ENCODE data around the gene ANKMY1. TPM values are rescaled to one million over a fixed set of nuclear protein-coding genes. Genes with fewer than 3 reads are reported as not detected.
"Not testable (repeated sequence)": the region's sequence is repeated elsewhere in the genome, so short reads cannot be mapped to it uniquely, and the experiment has no call there.

The ANKMY1 gene
- total and polyA plus RNA-seq, 2 experiments from 2014 or later: 5.1 to 10.1 TPM

DNA sequence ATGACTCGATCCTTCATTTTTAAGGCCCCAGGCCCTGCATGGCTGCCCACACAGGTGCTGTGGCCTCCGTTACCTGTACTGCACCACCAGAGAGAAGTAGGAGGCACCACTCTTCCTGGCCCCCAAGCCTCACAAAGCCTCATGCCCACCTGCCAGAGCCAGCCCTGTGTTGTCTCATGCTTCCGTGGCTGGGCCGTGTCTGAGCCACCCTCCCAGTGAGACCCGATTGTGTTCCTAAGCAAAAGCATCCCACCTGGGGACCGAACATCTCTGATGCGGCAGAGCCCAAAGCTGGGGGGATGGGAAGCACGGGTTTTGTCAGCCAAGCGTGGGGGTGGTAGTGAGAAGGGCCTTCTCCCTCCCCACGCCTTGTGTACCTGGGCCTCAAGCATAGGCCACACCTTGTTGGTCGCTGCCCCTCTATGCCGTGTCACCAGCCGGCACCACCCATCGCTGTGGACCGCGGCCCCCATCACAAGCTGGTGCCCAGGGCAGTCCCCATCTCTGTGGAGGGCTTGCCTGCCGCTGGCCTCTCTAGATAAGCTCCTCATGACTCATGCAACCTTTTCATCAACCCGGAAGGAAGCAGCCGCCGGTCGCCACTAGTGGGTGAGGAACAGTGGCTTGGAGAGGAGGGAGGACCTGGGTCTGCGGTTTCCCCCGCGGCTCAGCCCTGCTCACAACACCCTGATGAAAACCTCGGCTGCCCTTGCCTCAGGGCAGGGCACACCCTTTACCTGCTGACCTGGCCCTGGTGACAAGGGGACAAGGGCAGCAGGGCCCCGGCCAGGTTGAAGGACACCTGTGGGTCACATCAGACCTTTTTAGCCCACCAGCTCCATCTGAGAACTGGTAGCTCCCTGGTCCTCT, 7.8 kb upstream of the ANKMY1 start:
- no peak for TF ChIP-seq EZH2phosphoT487 (IDR thresholded peaks at IDR 0.05; ENCODE audit: insufficient read depth, low read depth)
- TF ChIP-seq EZH2 (IDR thresholded peaks at IDR 0.05; ENCODE audit: insufficient read depth, poor library complexity, severe bottlenecking): no peak
- Histone ChIP-seq H3K4me1 (ENCODE audit: insufficient read depth) (peaks cover 29% of the 10 kb centered on the region), H3K36me3 (ENCODE audit: low read depth) (no peaks in the 10 kb centered on the region), H2AFZ (peak overlapping the region; percentile 77), H3K9ac (peak overlapping the region; percentile 68), H3K4me2 (ENCODE audit: unreplicated experiment) (peak overlapping the region; percentile 60), H3K79me2 (ENCODE audit: insufficient read depth) (0 out of 2 replicates have a peak, but pooled peaks cover 7% of the 10 kb centered on the region), H4K20me1 (ENCODE audit: insufficient read depth) (no peaks in the 10 kb centered on the region), H3K4me3 (peak overlapping the region; percentile 54), H3F3A (ENCODE audit: insufficient read depth) (peaks cover 21% of the 10 kb centered on the region), H3K9me2 (ENCODE audit: insufficient read depth) (no peaks in the 10 kb centered on the region), H3K27ac (peak overlapping the region; percentile 72), H3K27me3 (replicated peaks; ENCODE audit: insufficient read depth) (no peaks in the 10 kb centered on the region), H3K9me3 (ENCODE audit: low read depth) (no peaks in the 10 kb centered on the region)
- 65% methylated on average over 25 to 26 of the region's 26 CpGs for WGBS, 2 experiments (ENCODE audit: low coverage in 1 of 2, low lambda C conversion rate in 2 of 2, missing lambda C conversion rate in 2 of 2)
- in situ Hi-C loops (cut with MboI): no loop called here
- DNase-seq: peak; percentile 86

- H3K4me3 ChIP-seq: no peak overlapping the region
- no peaks in the 10 kb centered on the region for H4K20me1 ChIP-seq (ENCODE audit: insufficient read depth)
- H3K4me2 ChIP-seq (ENCODE audit: unreplicated experiment): no peak overlapping the region
- H3K9ac ChIP-seq: no peak overlapping the region
- H3K9me3 ChIP-seq (ENCODE audit: low read depth): no peaks in the 10 kb centered on the region
- no peak overlapping the region for H3K27ac ChIP-seq
- 97% methylated on average over 10 of the region's 10 CpGs for WGBS, 2 experiments (ENCODE audit: low coverage in 1 of 2, low lambda C conversion rate in 2 of 2, missing lambda C conversion rate in 2 of 2)
- peaks cover 31% of the 10 kb centered on the region for H3K4me1 ChIP-seq (ENCODE audit: insufficient read depth)
- H3F3A ChIP-seq (ENCODE audit: insufficient read depth): peaks cover 21% of the 10 kb centered on the region
- in situ Hi-C loops (cut with MboI): no loop called here
- H3K79me2 ChIP-seq (ENCODE audit: insufficient read depth): peaks cover 9% of the 10 kb centered on the region
- no peaks in the 10 kb centered on the region for H3K36me3 ChIP-seq (ENCODE audit: low read depth)
- no peak overlapping the region for H2AFZ ChIP-seq
- TF ChIP-seq EZH2 (IDR thresholded peaks at IDR 0.05; ENCODE audit: insufficient read depth, poor library complexity, severe bottlenecking): no peak
- TF ChIP-seq EZH2phosphoT487 (IDR thresholded peaks at IDR 0.05; ENCODE audit: insufficient read depth, low read depth): no peak
- peak; percentile 23 for DNase-seq
- H3K27me3 ChIP-seq (replicated peaks; ENCODE audit: insufficient read depth): no peaks in the 10 kb centered on the region
- no peaks in the 10 kb centered on the region for H3K9me2 ChIP-seq (ENCODE audit: insufficient read depth)
Measured at GRCh38 chr2:240564561-240565332, 7.0 kb upstream of the ANKMY1 start.

DNA sequence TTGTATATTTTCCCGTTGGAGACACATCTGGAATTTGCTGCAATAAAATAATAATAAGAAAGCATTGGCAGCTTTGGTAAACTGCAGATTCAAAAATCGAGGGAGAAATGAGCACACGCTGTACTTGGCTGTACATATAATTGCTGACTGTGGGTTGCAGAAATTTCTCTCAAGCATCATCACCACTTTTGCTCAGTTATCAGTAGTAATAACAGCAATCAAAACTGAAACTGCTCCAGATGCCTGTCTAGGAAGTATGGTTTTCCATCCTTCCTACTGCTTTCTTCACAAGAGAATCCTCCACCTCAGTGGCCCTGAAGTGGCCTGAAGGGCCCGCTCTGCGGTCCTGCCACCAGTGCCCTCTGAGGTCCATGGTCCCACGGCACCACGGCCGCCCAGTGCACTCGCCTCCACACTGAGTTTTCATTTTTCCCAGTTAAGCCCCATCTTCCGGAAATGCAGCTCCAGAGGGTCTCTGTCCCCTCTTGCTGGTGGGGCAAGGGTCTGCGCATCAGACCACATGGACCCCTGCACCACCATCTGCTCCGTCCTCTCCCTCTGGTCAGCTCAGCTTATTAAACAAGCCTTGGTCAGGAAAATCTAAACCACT, 6.3 kb upstream of the ANKMY1 start:
- Histone ChIP-seq H3F3A (ENCODE audit: insufficient read depth) (peaks cover 28% of the 10 kb centered on the region), H3K4me2 (ENCODE audit: unreplicated experiment) (no peak overlapping the region), H3K79me2 (ENCODE audit: insufficient read depth) (peaks cover 14% of the 10 kb centered on the region), H3K4me1 (ENCODE audit: insufficient read depth) (peaks cover 34% of the 10 kb centered on the region), H3K9ac (no peak overlapping the region), H3K27ac (no peak overlapping the region), H3K36me3 (ENCODE audit: low read depth) (no peaks in the 10 kb centered on the region), H3K4me3 (no peak overlapping the region), H4K20me1 (ENCODE audit: insufficient read depth) (no peaks in the 10 kb centered on the region), H3K9me3 (ENCODE audit: low read depth) (no peaks in the 10 kb centered on the region), H3K9me2 (ENCODE audit: insufficient read depth) (no peaks in the 10 kb centered on the region), H2AFZ (no peak overlapping the region), H3K27me3 (replicated peaks; ENCODE audit: insufficient read depth) (no peaks in the 10 kb centered on the region)
- TF ChIP-seq EZH2 (IDR thresholded peaks at IDR 0.05; ENCODE audit: insufficient read depth, poor library complexity, severe bottlenecking): no peak
- no peak for TF ChIP-seq EZH2phosphoT487 (IDR thresholded peaks at IDR 0.05; ENCODE audit: insufficient read depth, low read depth)
- DNase-seq: no peak
- WGBS, 2 experiments (ENCODE audit: low coverage in 1 of 2, low lambda C conversion rate in 2 of 2, missing lambda C conversion rate in 2 of 2): 85 to 86% methylated on average over 12 of the region's 12 CpGs
- in situ Hi-C loops (cut with MboI): no loop called here

DNA sequence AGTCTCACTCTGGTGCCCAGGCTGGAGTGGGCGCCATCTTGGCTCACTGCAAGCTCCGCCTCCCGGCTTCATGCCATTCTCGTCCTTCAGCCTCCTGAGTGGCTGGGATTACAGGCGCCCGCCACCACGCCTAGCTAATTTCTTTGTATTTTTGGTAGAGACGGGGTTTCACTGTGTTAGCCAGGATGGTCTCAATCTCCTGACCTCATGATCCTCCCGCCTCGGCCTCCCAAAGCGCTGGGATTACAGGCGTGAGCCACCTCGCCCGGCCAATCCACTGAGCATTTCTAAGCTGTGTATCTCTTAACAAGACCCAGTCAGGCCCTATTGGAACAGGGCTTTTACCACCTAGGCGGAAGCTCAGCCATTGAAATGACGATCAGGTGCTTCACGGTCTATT, 5.4 kb upstream of the ANKMY1 start:
- in situ Hi-C loops (cut with MboI); H3K27ac ChIP-seq; H2AFZ ChIP-seq; DNase-seq; H3K9ac ChIP-seq; H3K9me3 ChIP-seq (ENCODE audit: low read depth); H4K20me1 ChIP-seq (ENCODE audit: insufficient read depth); H3K27me3 ChIP-seq (replicated peaks; ENCODE audit: insufficient read depth); H3K4me3 ChIP-seq; H3K36me3 ChIP-seq (ENCODE audit: low read depth); H3K4me2 ChIP-seq (ENCODE audit: unreplicated experiment); H3K9me2 ChIP-seq (ENCODE audit: insufficient read depth): not testable (repeated sequence)
- WGBS, 2 experiments (ENCODE audit: low coverage in 1 of 2, low lambda C conversion rate in 2 of 2, missing lambda C conversion rate in 2 of 2): 92 to 96% methylated on average over 15 to 17 of the region's 17 CpGs
- H3K79me2 ChIP-seq (ENCODE audit: insufficient read depth): peaks cover 20% of the 10 kb centered on the region
- peaks cover 35% of the 10 kb centered on the region for H3K4me1 ChIP-seq (ENCODE audit: insufficient read depth)
- H3F3A ChIP-seq (ENCODE audit: insufficient read depth): peaks cover 32% of the 10 kb centered on the region
